ENCODE measurements around the gene SPOCK3.

- TF ChIP-seq CTCF (conservative IDR thresholded peaks at IDR 0.05; ENCODE audit: low read depth, low read length) = no peak
- TF ChIP-seq EZH2phosphoT487 (IDR thresholded peaks at IDR 0.05; ENCODE audit: borderline replicate concordance, low read length) = no peak
These were observed 391.5 kb downstream of the SPOCK3 start for GRCh38 chr4:166842795-166843261.

Measured in PC-3 (cell line).